K562 (cell line): ENCODE data around the gene RYR3. TPM values are rescaled to one million over a fixed set of nuclear protein-coding genes. Genes with fewer than 3 reads are reported as not detected.

Source experiments
- ATAC-seq: fragments of 200-7000 bp; cut with Tn5 transposase; 3 replicates; pipeline ENCODE4 v1.9.1; 2020; ENCODE audit warnings: moderate library complexity
- BruUV-seq: library from RNA; stranded (reverse); fragments of 400-500 nt; replicated peaks from 2 replicates; lab custom pipeline; 2021; lab: Mats Ljungman, UMichigan
- CTCF ChIA-PET: fragments of 300-600 bp; formaldehyde crosslinking; extraction: SDS; loops from one replicate; lab custom pipeline; 2021; ENCODE audit warnings: low intra/inter-chr PET ratio; lab: Yijun Ruan, JAX
- POLR2A ChIA-PET: fragments of 300-600, 350-650 bp; sonication (Branson Sonifier 250); formaldehyde crosslinking; extraction: SDS; loops from one replicate; lab custom pipeline; 2021; ENCODE audit warnings: antibody characterized with exemption, inconsistent platforms; lab: Yijun Ruan, JAX
- DNase-seq, 4 experiments: peaks; one replicate each; pipeline versions ENCODE4 v3.0.0 to v3.0.0-alpha.2; 2011 to 2018; ENCODE audit warnings: low spot score in 3 of 4, mixed read lengths in 3 of 4; ENCODE audit errors: extremely low read depth in 1 of 4
- FAIRE-seq: peaks from 2 replicates; lab custom pipeline; 2011; peaks lifted over from hg19 to GRCh38; lab: Jason Lieb, UNC
- H2AFZ ChIP-seq: 2 replicates; pipeline ENCODE4 v1.6.0; 2011; ENCODE audit warnings: low read depth, low read length, control low read depth, inconsistent platforms
- H3K27ac ChIP-seq: fragments of 200-600 bp; 3 replicates; pipeline ENCODE4 v1.8.0; 2011; ENCODE audit warnings: low read depth, mild to moderate bottlenecking, control low read depth, inconsistent platforms, low read length, moderate library complexity, mixed read lengths; ENCODE audit errors: extremely low read depth
- H3K27me3 ChIP-seq, 2 experiments: fragments of 300-600 bp in 1 of 2; 2 replicates in 1 of 2; 3 replicates in 1 of 2; pipeline versions ENCODE4 v1.6.0 to v1.8.0; 2011; ENCODE audit warnings: inconsistent platforms in 2 of 2, low read length in 2 of 2, mild to moderate bottlenecking in 1 of 2, mixed read lengths in 1 of 2, moderate library complexity in 1 of 2; ENCODE audit not compliant: control insufficient read depth in 2 of 2, insufficient read depth in 2 of 2
- H3K36me3 ChIP-seq: fragments of 300-600 bp; 3 replicates; pipeline ENCODE4 v1.8.0; 2011; ENCODE audit warnings: mild to moderate bottlenecking, low read length, inconsistent platforms; ENCODE audit not compliant: control insufficient read depth, insufficient read depth
- H3K4me1 ChIP-seq, 2 experiments: fragments of 200-600 bp in 1 of 2; replicated peaks in 1 of 2; 2 replicates in 1 of 2; 3 replicates in 1 of 2; pipeline versions ENCODE4 v1.5.1 to v1.8.0; 2011; ENCODE audit warnings: inconsistent platforms in 2 of 2, low read length in 2 of 2, mild to moderate bottlenecking in 1 of 2, mixed read lengths in 1 of 2, moderate library complexity in 1 of 2; ENCODE audit not compliant: control insufficient read depth in 2 of 2, insufficient read depth in 2 of 2
- H3K4me2 ChIP-seq: 2 replicates; pipeline ENCODE4 v1.6.1; 2011; ENCODE audit warnings: low read length, control low read depth, inconsistent platforms, mixed read lengths; ENCODE audit not compliant: insufficient read depth
- H3K4me3 ChIP-seq: fragments of 200-600 bp; sonication (generic), shearing (Covaris generic); 2 replicates; pipeline ENCODE4 v1.5.1; 2016; ENCODE audit warnings: control low read depth, inconsistent platforms
- H3K79me2 ChIP-seq: fragments of 200-600 bp; 3 replicates; pipeline ENCODE4 v1.8.0; 2011; ENCODE audit warnings: low read length, inconsistent platforms; ENCODE audit not compliant: control insufficient read depth, insufficient read depth
- H3K9ac ChIP-seq, 2 experiments: 2 replicates each; pipeline versions ENCODE4 v1.6.0 to v1.6.1; 2011; ENCODE audit warnings: low read depth in 2 of 2, low read length in 2 of 2, control low read depth in 1 of 2, inconsistent platforms in 1 of 2, mild to moderate bottlenecking in 1 of 2, mixed read lengths in 1 of 2; ENCODE audit not compliant: insufficient read depth in 1 of 2
- H3K9me1 ChIP-seq: one replicate; pipeline ENCODE4 v1.6.0; 2011; ENCODE audit warnings: inconsistent platforms, mild to moderate bottlenecking, low read length, moderate library complexity; ENCODE audit not compliant: control insufficient read depth, insufficient read depth
- H3K9me3 ChIP-seq: replicated peaks from 2 replicates; pipeline ENCODE4 v1.5.1; 2011; ENCODE audit warnings: low read depth, low read length, inconsistent platforms; ENCODE audit not compliant: control insufficient read depth, insufficient read depth
- H4K20me1 ChIP-seq: replicated peaks from 2 replicates; pipeline ENCODE4 v1.6.1; 2011; ENCODE audit warnings: low read length, inconsistent platforms, mixed read lengths; ENCODE audit not compliant: control insufficient read depth, insufficient read depth
- E2F3 ChIP-seq: fragments of 250-450 bp; sonication (Bioruptor Pico); IDR thresholded peaks from 2 replicates; pipeline ENCODE4 v1.4.0; 2020; ENCODE audit warnings: mild to moderate bottlenecking
- GATAD2A ChIP-seq: fragments of 450-650 bp; IDR thresholded peaks from 2 replicates; pipeline ENCODE4 v1.6.1; 2017
- KLF10 ChIP-seq: fragments of 250-450 bp; sonication (Bioruptor Pico); IDR thresholded peaks from 2 replicates; pipeline ENCODE4 v1.6.1; 2021; ENCODE audit warnings: matching md5 sums
- SMARCC2 ChIP-seq: fragments of 450-650 bp; IDR thresholded peaks from 2 replicates; pipeline ENCODE4 v1.6.1; 2017; ENCODE audit warnings: antibody characterized with exemption, moderate library complexity, mild to moderate bottlenecking, low read depth
- TEAD2 ChIP-seq: fragments of 450-650 bp; IDR thresholded peaks from 2 replicates; pipeline ENCODE4 v1.6.1; 2016; ENCODE audit warnings: missing genetic modification characterization, control low read depth, missing compliant biosample characterization
- TOE1 ChIP-seq, 2 experiments: fragments of 450-650 bp in 1 of 2; sonication (generic) in 1 of 2; formaldehyde crosslinking in 1 of 2; IDR thresholded peaks; 2 replicates each; pipeline versions ENCODE4 v1.7.1 to v1.8.0; 2016 to 2022; ENCODE audit warnings: borderline replicate concordance in 2 of 2, mild to moderate bottlenecking in 2 of 2, antibody characterized with exemption in 1 of 2, inconsistent platforms in 1 of 2, low read depth in 1 of 2, missing genetic modification reagents in 1 of 2, moderate library complexity in 1 of 2
- WGBS: fragments of 100-300 bp; shearing (Covaris generic); methylation state at CpG from one replicate; pipeline ENCODE4 v1.1.6; 2016; ENCODE audit warnings: low coverage, mixed read lengths; ENCODE audit not compliant: insufficient coverage; ENCODE audit errors: missing lambda C conversion rate; 5-methylcytosine and 5-hydroxymethylcytosine counted together
- in situ Hi-C: fragments of 300-500 bp; cut with MboI; formaldehyde crosslinking; loops from 4 replicates; pipeline ENCODE4 v1.15.0; 2018; ENCODE audit warnings: inconsistent platforms, mixed read lengths
- intact Hi-C: fragments of 100-400 bp; cut with micrococcal nuclease; formaldehyde crosslinking; loops from 2 replicates; pipeline ENCODE4 v1.14.2; 2022
- polyA plus RNA-seq, 8 experiments: library from polyadenylated mRNA; depleted of rRNA in 4 of 8; stranded (reverse) in 5 of 8; unstranded in 3 of 8; fragments of >200 nt; fragmentation: Nextera tagmentation in 2 of 8; fragmentation: Illumina TruSeq in 1 of 8; extraction: Ambion mirVana in 2 of 8; extraction: Trizol in 1 of 8; gene quantifications; 2 replicates each; pipeline versions ENCODE4 v1.2.1 to v1.2.3, GENCODE V29; 2011 to 2014; ENCODE audit warnings: inconsistent platforms in 1 of 8, missing spikeins in 1 of 8
- total RNA-seq, 7 experiments: library from RNA; depleted of rRNA in 6 of 7; stranded (reverse); fragments of >200 nt in 6 of 7; fragmentation: Illumina TruSeq in 2 of 7; extraction: Trizol in 2 of 7; gene quantifications; 2 replicates each; pipeline versions ENCODE4 v1.2.1 to v1.2.3, GENCODE V29; 2011 to 2021; ENCODE audit warnings: low replicate concordance in 1 of 7
- TF ChIP-seq, protein P1 (sequence below): fragments of 250-450 bp; sonication (Bioruptor Pico); IDR thresholded peaks from 2 replicates; pipeline ENCODE4 v1.5.0; 2021; ENCODE audit warnings: mild to moderate bottlenecking, moderate library complexity
- TF ChIP-seq, protein P2 (sequence below): IDR thresholded peaks from 2 replicates; pipeline ENCODE4 v1.6.1; 2011; ENCODE audit not compliant: insufficient read length; ENCODE audit errors: extremely low read depth

Gene RYR3
- total and polyA plus RNA-seq, 9 of the 15 experiments (the other 6 are each of a cell fraction or from before 2014, with no cell fraction given), result 0.04 TPM; not detected in 8

DNA sequence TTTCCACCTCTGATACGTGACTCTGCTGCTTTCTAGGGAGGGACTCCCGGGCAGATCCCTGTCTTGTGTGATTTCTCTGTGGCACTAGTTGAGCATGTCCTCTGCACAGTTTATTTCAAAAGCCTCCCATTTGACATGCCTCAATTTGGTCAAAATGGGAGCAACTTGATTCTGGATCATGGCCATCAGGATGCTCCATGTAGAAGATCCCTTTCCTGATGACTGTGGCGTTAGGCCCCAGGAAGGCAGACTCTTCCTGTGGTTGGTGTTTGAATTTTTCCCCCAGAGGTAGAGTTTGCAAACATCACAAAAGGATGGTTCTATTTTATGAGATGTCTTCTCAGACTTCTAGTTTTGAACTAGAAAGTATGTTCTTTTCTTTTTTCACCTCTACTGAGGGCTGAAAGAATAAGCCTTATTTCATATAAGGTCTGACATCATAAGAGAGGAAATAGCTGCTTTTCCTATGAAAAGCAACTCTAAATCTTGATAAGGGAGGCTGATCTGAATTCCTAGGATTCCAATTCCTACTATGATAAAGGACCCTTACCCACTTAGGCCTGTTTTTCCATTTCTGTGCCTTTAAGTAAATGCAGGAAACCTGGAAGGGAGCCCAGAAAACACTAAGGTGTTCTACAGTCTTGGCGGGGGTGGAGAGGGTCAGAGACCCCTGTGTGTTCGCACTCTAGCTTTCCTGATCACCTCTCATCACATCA is 413.7 kb downstream of the RYR3 start:
- WGBS, result 4% methylated on average over 5 of the region's 5 CpGs
- intact Hi-C loops, result no loop called here

More for the DNA sequence above, 413.7 kb downstream of the RYR3 start:
- no TSS peak for BruUV-seq
- Histone ChIP-seq H3K36me3 (no peaks in the 10 kb centered on the region), H3K9ac (no peak overlapping the region), H3K4me2 (no peak overlapping the region), H3K79me2 (no peaks in the 10 kb centered on the region), H4K20me1 (no peaks in the 10 kb centered on the region), H3K4me3 (no peak overlapping the region), H3K27ac (no peak overlapping the region), H3K9me3 (no peaks in the 10 kb centered on the region), H3K27me3 (peaks cover 0 to 4% of the 10 kb centered on the region in 2 experiments; a peak in 3 of 5 replicates), H2AFZ (no peak overlapping the region), H3K9me1 (no peaks in the 10 kb centered on the region), H3K4me1 (no peaks in the 10 kb centered on the region)
- ATAC-seq, result no peak
- TF ChIP-seq SMARCC2, result no peak
- no peak for TF ChIP-seq TEAD2
- TF ChIP-seq GATAD2A, result no peak
- no peak for TF ChIP-seq TOE1 (IDR thresholded peaks at IDR 0.05; ENCODE audit: borderline replicate concordance)
- TF ChIP-seq TOE1 (CRISPR knock-in tag; IDR thresholded peaks at IDR 0.05; ENCODE audit: borderline replicate concordance, low read depth), result no peak
- TF ChIP-seq KLF10, result no peak
- TF ChIP-seq, protein P1, sequence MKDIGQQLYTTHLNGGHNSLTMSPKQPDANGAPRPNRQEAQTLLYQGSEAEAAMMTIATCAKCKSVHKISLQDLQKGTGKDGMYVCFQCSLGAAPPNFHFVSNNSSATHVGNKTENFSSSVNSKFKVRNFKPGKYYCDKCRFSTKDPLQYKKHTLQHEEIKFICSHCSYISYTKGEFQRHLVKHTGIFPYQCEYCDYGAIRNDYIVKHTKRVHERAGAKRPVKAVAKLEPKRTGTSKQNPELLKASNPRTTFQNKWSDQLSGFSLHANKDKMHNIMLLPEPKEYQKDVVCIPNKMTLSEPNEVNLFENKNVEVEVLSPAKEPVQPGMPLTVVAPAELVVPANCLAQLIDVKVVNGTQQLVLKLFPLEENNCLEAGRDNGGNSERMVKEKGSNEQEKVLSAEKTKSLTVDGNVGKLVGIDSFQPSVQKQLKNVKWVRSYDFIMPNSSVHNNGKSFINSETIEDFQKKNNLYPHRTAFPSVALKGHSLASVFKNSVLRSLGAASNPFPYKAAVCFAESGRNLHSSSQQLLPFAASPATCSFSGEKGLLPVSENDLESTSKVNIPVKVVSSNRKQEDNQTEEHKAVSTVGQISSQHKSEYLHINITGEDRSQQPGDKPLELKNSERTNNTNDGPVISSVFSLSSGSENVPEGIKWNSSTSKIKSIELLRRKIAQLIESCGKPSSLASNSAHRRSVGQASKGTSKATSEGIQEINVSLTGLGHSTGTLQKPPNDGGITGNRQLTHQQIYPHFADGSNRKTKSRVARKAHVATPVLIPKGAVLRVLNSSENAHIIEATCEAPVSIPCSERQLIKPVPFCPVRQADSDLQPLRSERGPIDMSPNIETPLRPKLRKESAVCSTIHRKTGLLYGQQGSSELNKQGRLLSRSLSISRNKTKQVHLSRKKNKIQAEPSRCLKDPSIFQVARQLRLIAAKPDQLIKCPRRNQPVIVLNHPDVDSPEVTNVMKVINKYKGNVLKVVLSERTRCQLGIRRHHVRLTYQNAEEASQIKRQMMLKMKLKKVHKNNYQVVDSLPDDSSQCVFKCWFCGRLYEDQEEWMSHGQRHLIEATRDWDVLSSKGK (CRISPR knock-in tag), result no peak
- TF ChIP-seq E2F3, result no peak
- TF ChIP-seq, protein P2, sequence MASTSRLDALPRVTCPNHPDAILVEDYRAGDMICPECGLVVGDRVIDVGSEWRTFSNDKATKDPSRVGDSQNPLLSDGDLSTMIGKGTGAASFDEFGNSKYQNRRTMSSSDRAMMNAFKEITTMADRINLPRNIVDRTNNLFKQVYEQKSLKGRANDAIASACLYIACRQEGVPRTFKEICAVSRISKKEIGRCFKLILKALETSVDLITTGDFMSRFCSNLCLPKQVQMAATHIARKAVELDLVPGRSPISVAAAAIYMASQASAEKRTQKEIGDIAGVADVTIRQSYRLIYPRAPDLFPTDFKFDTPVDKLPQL, result no peak
- DNase-seq, result no peak
- no peak for FAIRE-seq
- in situ Hi-C loops, result no loop called here
- ChIA-PET CTCF (no interaction called here), POLR2A (no interaction called here)
